OCI-LY3 (cell line): Measurements from ENCODE around the gene TSPAN9.

Experiments used
- H2AFZ ChIP-seq: fragments of 200-600, 300-600 bp; shearing (Covaris generic); 2 replicates; pipeline ENCODE4 v1.6.0; 2014; ENCODE audit warnings: antibody characterized with exemption, low read depth, low read length
- H3K27ac ChIP-seq: fragments of 200-600, 300-600 bp; sonication (generic); 2 replicates; pipeline ENCODE4 v1.5.1; 2014; ENCODE audit warnings: mild to moderate bottlenecking, low read length, moderate library complexity, mixed read lengths
- H3K27me3 ChIP-seq: fragments of 200-600, 300-600 bp; sonication (generic); 2 replicates; pipeline ENCODE4 v1.6.1; 2014; ENCODE audit warnings: low read depth, low read length, mixed read lengths
- H3K36me3 ChIP-seq: fragments of 200-600, 300-600 bp; sonication (generic); replicated peaks from 2 replicates; pipeline ENCODE3; 2014; ENCODE audit warnings: low read depth, low read length, mixed read lengths
- H3K4me1 ChIP-seq: fragments of 300-600, 200-600 bp; sonication (generic); 2 replicates; pipeline ENCODE4 v1.6.1; 2014; ENCODE audit warnings: low read length, mixed read lengths
- H3K4me2 ChIP-seq: fragments of 200-600, 300-600 bp; sonication (generic); 2 replicates; pipeline ENCODE4 v1.6.1; 2014; ENCODE audit warnings: low read length, mixed read lengths
- H3K4me3 ChIP-seq: fragments of 300-600, 200-600 bp; sonication (generic); 2 replicates; pipeline ENCODE4 v1.5.1; 2014; ENCODE audit warnings: antibody characterized with exemption, mild to moderate bottlenecking, low read length, moderate library complexity
- H3K79me2 ChIP-seq: fragments of 300-600, 200-600 bp; shearing (Covaris generic); 2 replicates; pipeline ENCODE4 v1.6.1; 2014; ENCODE audit warnings: mild to moderate bottlenecking, low read length, mixed read lengths
- H3K9ac ChIP-seq: fragments of 300-600, 200-600 bp; shearing (Covaris generic); 2 replicates; pipeline ENCODE4 v1.6.0; 2014; ENCODE audit warnings: mild to moderate bottlenecking, low read length, moderate library complexity
- H3K9me3 ChIP-seq: fragments of 200-600, 300-600 bp; shearing (Covaris generic); 2 replicates; pipeline ENCODE4 v1.6.1; 2014; ENCODE audit warnings: low read length, mixed read lengths; ENCODE audit not compliant: insufficient read depth
- H4K20me1 ChIP-seq: fragments of 200-600, 300-600 bp; sonication (generic); 2 replicates; pipeline ENCODE4 v1.6.1; 2016; ENCODE audit warnings: low read length, mixed read lengths; ENCODE audit not compliant: insufficient read depth
- EZH2phosphoT487 ChIP-seq: fragments of 200-600 bp; shearing (Covaris generic); IDR thresholded peaks from 2 replicates; pipeline ENCODE4 v1.6.1; 2018; ENCODE audit warnings: antibody characterized with exemption, mixed run types, low read depth
- TF ChIP-seq, protein P1 (sequence below): fragments of 200-600, 300-600 bp; sonication (generic); IDR thresholded peaks from 2 replicates; pipeline ENCODE4 v1.5.1; 2014; ENCODE audit warnings: antibody characterized with exemption, low read length, low read depth

TSPAN9 gene

GRCh38 chr12:3252450-3252891 is 175.3 kb downstream of the TSPAN9 start:
- H3K79me2 ChIP-seq: no peaks in the 10 kb centered on the region
- no peak overlapping the region for H3K27ac ChIP-seq
- peaks cover 14% of the 10 kb centered on the region for H3K4me1 ChIP-seq
- peaks cover 13% of the 10 kb centered on the region; the same call in 1 of the 2 replicates for H3K27me3 ChIP-seq
- H4K20me1 ChIP-seq: no peaks in the 10 kb centered on the region
- H3K4me2 ChIP-seq: no peak overlapping the region
- no peaks in the 10 kb centered on the region for H3K9me3 ChIP-seq
- no peak overlapping the region for H3K9ac ChIP-seq
- no peak overlapping the region for H2AFZ ChIP-seq
- no peaks in the 10 kb centered on the region for H3K36me3 ChIP-seq
- H3K4me3 ChIP-seq: no peak overlapping the region
- no peak for TF ChIP-seq EZH2phosphoT487

GRCh38 chr12:3253682-3254275 is 176.6 kb downstream of the TSPAN9 start:
- TF ChIP-seq EZH2phosphoT487: no peak
- TF ChIP-seq, protein P1, sequence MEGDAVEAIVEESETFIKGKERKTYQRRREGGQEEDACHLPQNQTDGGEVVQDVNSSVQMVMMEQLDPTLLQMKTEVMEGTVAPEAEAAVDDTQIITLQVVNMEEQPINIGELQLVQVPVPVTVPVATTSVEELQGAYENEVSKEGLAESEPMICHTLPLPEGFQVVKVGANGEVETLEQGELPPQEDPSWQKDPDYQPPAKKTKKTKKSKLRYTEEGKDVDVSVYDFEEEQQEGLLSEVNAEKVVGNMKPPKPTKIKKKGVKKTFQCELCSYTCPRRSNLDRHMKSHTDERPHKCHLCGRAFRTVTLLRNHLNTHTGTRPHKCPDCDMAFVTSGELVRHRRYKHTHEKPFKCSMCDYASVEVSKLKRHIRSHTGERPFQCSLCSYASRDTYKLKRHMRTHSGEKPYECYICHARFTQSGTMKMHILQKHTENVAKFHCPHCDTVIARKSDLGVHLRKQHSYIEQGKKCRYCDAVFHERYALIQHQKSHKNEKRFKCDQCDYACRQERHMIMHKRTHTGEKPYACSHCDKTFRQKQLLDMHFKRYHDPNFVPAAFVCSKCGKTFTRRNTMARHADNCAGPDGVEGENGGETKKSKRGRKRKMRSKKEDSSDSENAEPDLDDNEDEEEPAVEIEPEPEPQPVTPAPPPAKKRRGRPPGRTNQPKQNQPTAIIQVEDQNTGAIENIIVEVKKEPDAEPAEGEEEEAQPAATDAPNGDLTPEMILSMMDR: no peak
- Histone ChIP-seq H3K9ac (no peak overlapping the region), H3K4me2 (no peak overlapping the region)

DNA sequence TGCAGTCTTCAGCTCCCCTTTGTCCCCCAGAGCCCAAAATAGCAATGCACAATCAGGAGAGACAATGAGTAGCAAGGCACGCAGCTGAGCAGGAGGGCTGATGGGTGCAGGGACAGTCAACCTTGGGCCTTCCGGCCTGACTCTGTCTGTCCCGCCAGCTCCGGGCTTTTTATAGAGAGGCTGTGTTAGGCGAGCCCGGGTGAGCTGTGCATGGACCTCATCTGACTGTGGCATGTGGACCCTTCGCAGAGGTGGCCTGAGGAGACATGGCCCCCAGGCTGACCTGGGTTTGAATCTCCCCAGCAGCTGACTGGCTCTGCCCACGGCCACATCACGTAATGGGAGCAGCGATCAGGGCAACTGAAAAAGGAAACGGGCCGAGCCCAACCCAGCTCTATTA is 177.9 kb downstream of the TSPAN9 start:
- H3K4me3 ChIP-seq: no peak overlapping the region
- no peaks in the 10 kb centered on the region for H3K36me3 ChIP-seq
- H4K20me1 ChIP-seq: no peaks in the 10 kb centered on the region
- TF ChIP-seq EZH2phosphoT487: no peak
- TF ChIP-seq, protein P1: no peak
- H3K79me2 ChIP-seq: no peaks in the 10 kb centered on the region
- H3K27ac ChIP-seq: no peak overlapping the region
- no peak overlapping the region for H3K9ac ChIP-seq
- no peaks in the 10 kb centered on the region for H3K9me3 ChIP-seq
- H3K4me1 ChIP-seq: no peaks in the 10 kb centered on the region
- H2AFZ ChIP-seq: no peak overlapping the region
- no peak overlapping the region for H3K4me2 ChIP-seq
- H3K27me3 ChIP-seq: peaks cover 21% of the 10 kb centered on the region

More at GRCh38 chr12:3253682-3254275, 176.6 kb downstream of the TSPAN9 start:
- Histone ChIP-seq H4K20me1 (no peaks in the 10 kb centered on the region), H3K4me3 (no peak overlapping the region), H3K9me3 (no peaks in the 10 kb centered on the region), H3K27me3 (peaks cover 16% of the 10 kb centered on the region; the same call in 1 of the 2 replicates), H2AFZ (no peak overlapping the region), H3K27ac (no peak overlapping the region), H3K4me1 (peaks cover 3% of the 10 kb centered on the region; the same call in 1 of the 2 replicates), H3K36me3 (no peaks in the 10 kb centered on the region), H3K79me2 (no peaks in the 10 kb centered on the region)

- no peak overlapping the region for H3K4me2 ChIP-seq
These were observed 179.0 kb downstream of the TSPAN9 start for GRCh38 chr12:3256103-3256631.

More at GRCh38 chr12:3256103-3256631, 179.0 kb downstream of the TSPAN9 start:
- Histone ChIP-seq H2AFZ (no peak overlapping the region), H3K9ac (no peak overlapping the region), H3K4me1 (no peaks in the 10 kb centered on the region), H3K4me3 (no peak overlapping the region), H3K27me3 (peaks cover 12% of the 10 kb centered on the region), H3K27ac (no peak overlapping the region), H4K20me1 (no peaks in the 10 kb centered on the region), H3K9me3 (no peaks in the 10 kb centered on the region), H3K79me2 (no peaks in the 10 kb centered on the region), H3K36me3 (no peaks in the 10 kb centered on the region)
- no peak for TF ChIP-seq EZH2phosphoT487
- TF ChIP-seq, protein P1: no peak
